ENCODE results near the gene TSHZ2. TPM values are rescaled to one million over a fixed set of nuclear protein-coding genes. Genes with fewer than 3 reads are reported as not detected.

Gene TSHZ2
- total RNA-seq, 1 experiment from 2014 or later: 0.20 TPM

GRCh38 chr20:52993076-52993475 is 20.9 kb downstream of the TSHZ2 start:
- no peaks in the 10 kb centered on the region; the same call in 1 of the 2 replicates for H3K27me3 Mint-ChIP-seq (ENCODE audit: low read depth)
- no peak overlapping the region for H3K27ac Mint-ChIP-seq
- POLR2A ChIA-PET: no interaction called here
- CTCF ChIA-PET: interaction anchor here (0.6 kb wide), 1 partner anchor 9 kb away, joined by 3 read pairs; no protein-coding TSS in a partner anchor
- H3K9me3 Mint-ChIP-seq: no peaks in the 10 kb centered on the region
- no peak for DNase-seq (ENCODE audit: low spot score)
- H3K36me3 Mint-ChIP-seq: no peaks in the 10 kb centered on the region
- no peak for TF ChIP-seq EMX1 (CRISPR knock-in tag; IDR thresholded peaks at IDR 0.05)
- no peak for TF ChIP-seq GTF2I (CRISPR knock-in tag; conservative IDR thresholded peaks at IDR 0.05)
- TF ChIP-seq E2F4 (CRISPR knock-in tag; IDR thresholded peaks at IDR 0.05; ENCODE audit: borderline replicate concordance, low read depth): no peak
- TF ChIP-seq SMAD4 (CRISPR knock-in tag; IDR thresholded peaks at IDR 0.05): no peak
- no peak for TF ChIP-seq MLX (CRISPR knock-in tag; IDR thresholded peaks at IDR 0.05)
- TF ChIP-seq USF1 (CRISPR knock-in tag; IDR thresholded peaks at IDR 0.05): no peak
- no peak for TF ChIP-seq CBFB (CRISPR knock-in tag; IDR thresholded peaks at IDR 0.05; ENCODE audit: low read depth)
- no peak for TF ChIP-seq AR (CRISPR knock-in tag; IDR thresholded peaks at IDR 0.05)
- no peak for TF ChIP-seq KAT7 (CRISPR knock-in tag; IDR thresholded peaks at IDR 0.05; ENCODE audit: borderline replicate concordance)
- TF ChIP-seq NR3C1 (CRISPR knock-in tag; conservative IDR thresholded peaks at IDR 0.05; ENCODE audit: low read depth): no peak
- no peak for TF ChIP-seq E2F1 (CRISPR knock-in tag; IDR thresholded peaks at IDR 0.05)
- no peak for ATAC-seq
- no peak overlapping the region for H3K4me3 Mint-ChIP-seq
- H3K4me1 Mint-ChIP-seq: peaks cover 7% of the 10 kb centered on the region; the same call in 1 of the 2 replicates

GRCh38 chr20:52994184-52994970 is 22.2 kb downstream of the TSHZ2 start:
- H3K36me3 Mint-ChIP-seq: no peaks in the 10 kb centered on the region
- no peaks in the 10 kb centered on the region; the same call in 1 of the 2 replicates for H3K27me3 Mint-ChIP-seq (ENCODE audit: low read depth)
- DNase-seq (ENCODE audit: low spot score) (no peak), ATAC-seq (no peak)
- no peak overlapping the region for H3K4me3 Mint-ChIP-seq
- peaks cover 7% of the 10 kb centered on the region; the same call in 1 of the 2 replicates for H3K4me1 Mint-ChIP-seq
- H3K27ac Mint-ChIP-seq: no peak overlapping the region
- CTCF ChIA-PET: no interaction called here
- no peak for TF ChIP-seq EMX1 (CRISPR knock-in tag; IDR thresholded peaks at IDR 0.05)
- no peak for TF ChIP-seq SMAD3 (CRISPR knock-in tag; IDR thresholded peaks at IDR 0.05; ENCODE audit: borderline replicate concordance)
- TF ChIP-seq ZBTB21 (CRISPR knock-in tag; IDR thresholded peaks at IDR 0.05; ENCODE audit: borderline replicate concordance): no peak
- TF ChIP-seq ZNF138 (CRISPR knock-in tag; conservative IDR thresholded peaks at IDR 0.05): no peak
- no peak for TF ChIP-seq HMGXB4 (CRISPR knock-in tag; IDR thresholded peaks at IDR 0.05)
- TF ChIP-seq CBFB (CRISPR knock-in tag; IDR thresholded peaks at IDR 0.05; ENCODE audit: low read depth): no peak
- no peaks in the 10 kb centered on the region for H3K9me3 Mint-ChIP-seq
- POLR2A ChIA-PET: no interaction called here

Data from WTC11 (cell line).